H1 (cell line): ENCODE results near the gene SIGLEC7. TPM values are rescaled to one million over a fixed set of nuclear protein-coding genes. Genes with fewer than 3 reads are reported as not detected.

ENCODE experiments used
- CTCF ChIA-PET: fragments of 300-600 bp; sonication (Branson Sonifier 250); formaldehyde crosslinking; loops from one replicate; lab custom pipeline; 2021; ENCODE audit not compliant: partially characterized antibody; lab: Charles Lee
- POLR2A ChIA-PET: fragments of 300-600 bp; sonication (Branson Sonifier 250); formaldehyde crosslinking; loops from one replicate; lab custom pipeline; 2021; ENCODE audit warnings: inconsistent platforms; ENCODE audit not compliant: partially characterized antibody; lab: Charles Lee
- DNase-seq, 2 experiments: peaks; one replicate each; pipeline versions ENCODE4 v3.0.0 to v3.0.0-alpha.2; 2010 to 2022; ENCODE audit warnings: low spot score in 2 of 2, low read depth in 1 of 2, mixed read lengths in 1 of 2
- FAIRE-seq: peaks from 2 replicates; lab custom pipeline; 2011; peaks lifted over from hg19 to GRCh38; lab: Jason Lieb, UNC
- H2AFZ ChIP-seq: 2 replicates; pipeline ENCODE4 v1.8.1; 2012; ENCODE audit warnings: low read length, inconsistent platforms
- H2AK5ac ChIP-seq: 2 replicates; pipeline ENCODE4 v1.6.1; 2013; ENCODE audit warnings: low read depth, low read length
- H2BK120ac ChIP-seq: replicated peaks from 2 replicates; pipeline ENCODE3; 2013; ENCODE audit warnings: low read depth, low read length, inconsistent platforms
- H2BK12ac ChIP-seq: 2 replicates; pipeline ENCODE4 v1.6.1; 2013; ENCODE audit warnings: low read depth, low read length
- H2BK15ac ChIP-seq: 2 replicates; pipeline ENCODE4 v1.6.1; 2013; ENCODE audit warnings: low read length
- H2BK20ac ChIP-seq: 2 replicates; pipeline ENCODE4 v1.6.1; 2013; ENCODE audit warnings: low read length
- H2BK5ac ChIP-seq: 2 replicates; pipeline ENCODE4 v1.6.1; 2013; ENCODE audit warnings: low read depth, low read length
- H3K14ac ChIP-seq: 2 replicates; pipeline ENCODE4 v1.6.1; 2013; ENCODE audit warnings: inconsistent platforms; ENCODE audit not compliant: insufficient read length
- H3K18ac ChIP-seq: 2 replicates; pipeline ENCODE4 v1.6.1; 2013; ENCODE audit warnings: low read length; ENCODE audit errors: extremely low read depth
- H3K23ac ChIP-seq: 2 replicates; pipeline ENCODE4 v1.6.1; 2013; ENCODE audit warnings: inconsistent platforms; ENCODE audit not compliant: insufficient read length
- H3K23me2 ChIP-seq: 2 replicates; pipeline ENCODE4 v1.6.1; 2013; ENCODE audit warnings: low read depth, low read length
- H3K27ac ChIP-seq: 2 replicates; pipeline ENCODE4 v1.6.1; 2011; ENCODE audit warnings: low read depth, low read length, inconsistent platforms
- H3K27me3 ChIP-seq, 4 experiments: replicated peaks in 1 of 4; 1 replicate in 1 of 4; 2 replicates in 3 of 4; pipeline versions ENCODE4 v1.6.1 to v1.8.1; 2011 to 2013; ENCODE audit warnings: low read length in 3 of 4, mild to moderate bottlenecking in 3 of 4, inconsistent platforms in 2 of 4, mixed read lengths in 2 of 4, moderate library complexity in 1 of 4; ENCODE audit not compliant: control insufficient read depth in 3 of 4, insufficient read depth in 3 of 4; ENCODE audit errors: extremely low read depth in 1 of 4
- H3K36me3 ChIP-seq, 4 experiments: 2 replicates each; pipeline versions ENCODE4 v1.6.1 to v1.8.1; 2011 to 2013; ENCODE audit warnings: mild to moderate bottlenecking in 4 of 4, low read length in 3 of 4, moderate library complexity in 2 of 4, control low read depth in 1 of 4, inconsistent platforms in 1 of 4; ENCODE audit not compliant: insufficient read depth in 4 of 4, control insufficient read depth in 2 of 4
- H3K4ac ChIP-seq: replicated peaks from 2 replicates; pipeline ENCODE3; 2013; ENCODE audit warnings: low read length, low read depth, mixed read lengths, inconsistent platforms; ENCODE audit not compliant: insufficient read length
- H3K4me1 ChIP-seq, 4 experiments: replicated peaks in 1 of 4; 1 replicate in 1 of 4; 2 replicates in 3 of 4; pipeline versions ENCODE4 v1.6.1 to v1.8.1; 2011 to 2013; ENCODE audit warnings: low read length in 3 of 4, inconsistent platforms in 2 of 4, mixed read lengths in 1 of 4; ENCODE audit not compliant: insufficient read depth in 4 of 4, control insufficient read depth in 3 of 4
- H3K4me2 ChIP-seq, 2 experiments: 2 replicates each; pipeline versions ENCODE4 v1.6.1 to v1.8.1; 2011 to 2013; ENCODE audit warnings: low read depth in 2 of 2, low read length in 2 of 2, control low read depth in 1 of 2, inconsistent platforms in 1 of 2, mild to moderate bottlenecking in 1 of 2; ENCODE audit not compliant: insufficient read depth in 1 of 2
- H3K4me3 ChIP-seq, 4 experiments: fragments of 200-600, 300-600 bp in 1 of 4; sonication (generic), shearing (Covaris generic), sonication (Bioruptor Twin) in 1 of 4; 2 replicates each; pipeline versions ENCODE4 v1.5.1 to v1.8.1; 2011 to 2016; ENCODE audit warnings: low read length in 4 of 4, low read depth in 3 of 4, control low read depth in 2 of 4, inconsistent platforms in 2 of 4, mild to moderate bottlenecking in 2 of 4, mixed read lengths in 1 of 4, moderate library complexity in 1 of 4; ENCODE audit not compliant: insufficient read depth in 2 of 4; ENCODE audit errors: extremely low read depth in 1 of 4
- H3K56ac ChIP-seq: replicated peaks from 2 replicates; pipeline ENCODE3; 2013; ENCODE audit warnings: low read depth, mild to moderate bottlenecking, mixed read lengths, low read length, inconsistent platforms; ENCODE audit not compliant: insufficient read length
- H3K79me1 ChIP-seq: 2 replicates; pipeline ENCODE4 v1.6.1; 2013; ENCODE audit warnings: low read depth, low read length, control low read depth
- H3K79me2 ChIP-seq, 2 experiments: 2 replicates each; pipeline versions ENCODE4 v1.6.1 to v1.8.1; 2012 to 2013; ENCODE audit warnings: low read length in 2 of 2, mild to moderate bottlenecking in 2 of 2, inconsistent platforms in 1 of 2; ENCODE audit not compliant: insufficient read depth in 2 of 2, control insufficient read depth in 1 of 2
- H3K9ac ChIP-seq, 4 experiments: replicated peaks in 1 of 4; 1 replicate in 1 of 4; 2 replicates in 3 of 4; pipeline versions ENCODE4 v1.6.1 to v1.8.1; 2011 to 2013; ENCODE audit warnings: low read depth in 3 of 4, low read length in 3 of 4, control low read depth in 2 of 4, mild to moderate bottlenecking in 2 of 4, moderate library complexity in 2 of 4, inconsistent platforms in 1 of 4; ENCODE audit errors: extremely low read depth in 1 of 4
- H3K9me3 ChIP-seq, 2 experiments: 2 replicates each; pipeline versions ENCODE4 v1.6.1 to v1.8.1; 2012 to 2013; ENCODE audit warnings: mild to moderate bottlenecking in 2 of 2, moderate library complexity in 2 of 2, control low read depth in 1 of 2, inconsistent platforms in 1 of 2, low read depth in 1 of 2, low read length in 1 of 2, mixed read lengths in 1 of 2; ENCODE audit not compliant: insufficient read depth in 2 of 2
- H4K20me1 ChIP-seq, 2 experiments: replicated peaks in 1 of 2; 2 replicates each; pipeline versions ENCODE3 to v1.8.1; 2011 to 2013; ENCODE audit warnings: inconsistent platforms in 2 of 2, low read length in 2 of 2, mild to moderate bottlenecking in 1 of 2; ENCODE audit not compliant: insufficient read depth in 2 of 2, control insufficient read depth in 1 of 2
- H4K5ac ChIP-seq: 2 replicates; pipeline ENCODE4 v1.6.1; 2013; ENCODE audit warnings: low read length, low read depth, mixed read lengths, inconsistent platforms; ENCODE audit not compliant: insufficient read length
- H4K8ac ChIP-seq: 2 replicates; pipeline ENCODE4 v1.8.0; 2013; ENCODE audit warnings: mild to moderate bottlenecking, moderate library complexity, low read length, inconsistent platforms; ENCODE audit not compliant: insufficient read depth; ENCODE audit errors: extremely low read depth
- H4K91ac ChIP-seq: replicated peaks from 2 replicates; pipeline ENCODE3; 2013; ENCODE audit warnings: low read length, mixed read lengths, inconsistent platforms; ENCODE audit not compliant: insufficient read length
- CEBPB ChIP-seq: IDR thresholded peaks from 2 replicates; pipeline ENCODE4 v1.6.1; 2012; ENCODE audit warnings: low read depth, low read length
- KDM1A ChIP-seq: fragments of 200-600, 300-600 bp; sonication (generic); IDR thresholded peaks from 2 replicates; pipeline ENCODE4 v1.7.1; 2016; ENCODE audit warnings: mild to moderate bottlenecking, low read length, borderline replicate concordance
- MAFK ChIP-seq: IDR thresholded peaks from 2 replicates; pipeline ENCODE4 v1.6.1; 2012; ENCODE audit warnings: low read depth, mild to moderate bottlenecking, improper control_type of control experiment, low read length
- RFX5 ChIP-seq: IDR thresholded peaks from 2 replicates; pipeline ENCODE4 v1.6.1; 2011; ENCODE audit warnings: low read depth, low read length, improper control_type of control experiment, borderline replicate concordance
- TCF12 ChIP-seq: IDR thresholded peaks from 2 replicates; pipeline ENCODE4 v1.6.1; 2011; ENCODE audit warnings: low read depth, mild to moderate bottlenecking, low read length
- ZNF274 ChIP-seq: IDR thresholded peaks from 2 replicates; pipeline ENCODE4 v1.7.0; 2012; ENCODE audit warnings: low read length, borderline replicate concordance; ENCODE audit errors: extremely low read depth
- WGBS, 2 experiments: shearing (Covaris generic) in 1 of 2; methylation state at CpG; one replicate each; pipeline versions ENCODE4 v1.1.6 to v1.1.7; 2013 to 2015; ENCODE audit warnings: low lambda C conversion rate in 2 of 2, mixed read lengths in 2 of 2, inconsistent platforms in 1 of 2, low coverage in 1 of 2, missing lambda C conversion rate in 1 of 2; ENCODE audit not compliant: insufficient replicate concordance in 2 of 2, insufficient coverage in 1 of 2, insufficient read length in 1 of 2; ENCODE audit errors: extremely low coverage in 1 of 2, missing lambda C conversion rate in 1 of 2; 5-methylcytosine and 5-hydroxymethylcytosine counted together
- polyA plus RNA-seq, 7 experiments: library from polyadenylated mRNA; depleted of rRNA in 3 of 7; stranded (reverse) in 5 of 7; unstranded in 2 of 7; fragments of >200 nt in 5 of 7; fragments of 200-250 nt in 2 of 7; gene quantifications; 1 replicate in 5 of 7; 2 replicates in 1 of 7; 4 replicates in 1 of 7; pipeline versions ENCODE4 v1.2.1 to v1.2.3, GENCODE V29; 2011 to 2013; ENCODE audit warnings: missing spikeins in 2 of 7, mixed read lengths in 2 of 7
- total RNA-seq: library from RNA; stranded (reverse); fragmentation: NEBNext Ultra II Directional; extraction: Animal tissue kit (Norgen Biotek cat#: 25700); gene quantifications from 2 replicates; pipeline ENCODE4 v1.2.1, GENCODE V29; 2021

The SIGLEC7 gene
- total and polyA plus RNA-seq, 2 of the 8 experiments (the other 6 are each of a cell fraction or from before 2014, with no cell fraction given): not detected

- DNase-seq (no peak), FAIRE-seq (no peak)
- no peak overlapping the region; a peak in 1 of 7 replicates for H3K9ac ChIP-seq
- POLR2A ChIA-PET: no interaction called here
- H3K4ac ChIP-seq: no peak overlapping the region
- no peaks in the 10 kb centered on the region for H3K79me1 ChIP-seq
- no peaks in the 10 kb centered on the region; the same call in 1 of the 2 replicates for H3K23me2 ChIP-seq
- H3K56ac ChIP-seq: no peak overlapping the region
- no peak overlapping the region for H4K5ac ChIP-seq
- no peaks in the 10 kb centered on the region for H3K36me3 ChIP-seq
- H3K4me1 ChIP-seq: peaks cover 0 to 2% (median 0%) of the 10 kb centered on the region in 4 experiments; a peak in 1 of 7 replicates
- TF ChIP-seq TCF12: no peak
- no peak for TF ChIP-seq RFX5
- TF ChIP-seq CEBPB: no peak
- TF ChIP-seq ZNF274: no peak
- TF ChIP-seq MAFK: no peak
- TF ChIP-seq KDM1A: no peak
- no peak overlapping the region for H3K4me3 ChIP-seq
- no peak overlapping the region for H2BK20ac ChIP-seq
- H4K8ac ChIP-seq: no peak overlapping the region
- H3K14ac ChIP-seq: no peak overlapping the region
- H3K18ac ChIP-seq: no peak overlapping the region
- no peaks in the 10 kb centered on the region for H3K79me2 ChIP-seq
- no peak overlapping the region for H2AK5ac ChIP-seq
- 86% methylated on average over 6 of the region's 6 CpGs; no CpG with 5 or more reads in 1 of the 2 experiments for WGBS, 2 experiments
- CTCF ChIA-PET: interaction anchor here (1.1 to 1.5 kb wide), 4 partner anchors 8 to 99 kb away, joined by 4 to 5 read pairs (median 4); no protein-coding TSS in a partner anchor
- H3K4me2 ChIP-seq: no peak overlapping the region
- no peak overlapping the region for H4K91ac ChIP-seq
- H2BK12ac ChIP-seq: no peak overlapping the region
- no peak overlapping the region for H2BK120ac ChIP-seq
- no peak overlapping the region for H2BK15ac ChIP-seq
- H3K23ac ChIP-seq: no peak overlapping the region
- no peaks in the 10 kb centered on the region; a peak in 1 of 7 replicates for H3K27me3 ChIP-seq
- no peak overlapping the region for H2BK5ac ChIP-seq
- H3K9me3 ChIP-seq: no peaks in the 10 kb centered on the region
- 0 out of 2 replicates have a peak overlapping the region, but pooled peaks have one; percentile 69 for H2AFZ ChIP-seq
- no peaks in the 10 kb centered on the region for H4K20me1 ChIP-seq
- H3K27ac ChIP-seq: no peak overlapping the region
These were observed 22.5 kb upstream of the SIGLEC7 start for GRCh38 chr19:51119611-51120010.
